ENCODE results near the gene ADAMTS20. TPM values are rescaled to one million over a fixed set of nuclear protein-coding genes. Genes with fewer than 3 reads are reported as not detected.

ADAMTS20 gene
- total RNA-seq, 4 donors from 2014 or later = not detected

GRCh38 chr12:43407816-43408645 is 144.0 kb downstream of the ADAMTS20 start:
- no peaks in the 10 kb centered on the region for H3K27me3 ChIP-seq
- DNase-seq = no peak

DNA sequence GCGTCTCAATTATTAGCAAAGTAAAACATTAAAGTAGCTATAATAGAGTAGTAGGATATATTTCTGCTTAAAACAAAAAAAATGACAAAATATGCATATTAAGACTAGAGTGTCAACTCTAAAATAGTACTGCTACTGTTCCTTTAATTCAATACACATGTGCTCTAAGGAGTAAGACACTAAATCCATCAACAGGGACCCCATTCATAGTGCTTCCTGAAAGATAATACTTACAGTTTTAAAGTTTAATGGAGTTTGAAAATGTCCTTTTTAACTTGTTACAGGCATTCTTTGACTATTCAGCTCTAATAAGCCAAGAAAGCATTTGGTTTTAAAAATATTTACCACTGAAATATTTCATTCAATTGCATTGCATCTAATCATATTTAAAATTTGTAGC is 145.2 kb downstream of the ADAMTS20 start:
- DNase-seq = no peak
- H3K4me1 ChIP-seq = no peaks in the 10 kb centered on the region
- H3K9me3 ChIP-seq = no peaks in the 10 kb centered on the region

More at GRCh38 chr12:43407816-43408645, 144.0 kb downstream of the ADAMTS20 start:
- Histone ChIP-seq H3K27ac (no peak overlapping the region), H3K4me3 (no peak overlapping the region), H3K4me1 (no peaks in the 10 kb centered on the region), H3K9me3 (no peaks in the 10 kb centered on the region), H3K36me3 (no peaks in the 10 kb centered on the region)
- TF ChIP-seq, protein P1, sequence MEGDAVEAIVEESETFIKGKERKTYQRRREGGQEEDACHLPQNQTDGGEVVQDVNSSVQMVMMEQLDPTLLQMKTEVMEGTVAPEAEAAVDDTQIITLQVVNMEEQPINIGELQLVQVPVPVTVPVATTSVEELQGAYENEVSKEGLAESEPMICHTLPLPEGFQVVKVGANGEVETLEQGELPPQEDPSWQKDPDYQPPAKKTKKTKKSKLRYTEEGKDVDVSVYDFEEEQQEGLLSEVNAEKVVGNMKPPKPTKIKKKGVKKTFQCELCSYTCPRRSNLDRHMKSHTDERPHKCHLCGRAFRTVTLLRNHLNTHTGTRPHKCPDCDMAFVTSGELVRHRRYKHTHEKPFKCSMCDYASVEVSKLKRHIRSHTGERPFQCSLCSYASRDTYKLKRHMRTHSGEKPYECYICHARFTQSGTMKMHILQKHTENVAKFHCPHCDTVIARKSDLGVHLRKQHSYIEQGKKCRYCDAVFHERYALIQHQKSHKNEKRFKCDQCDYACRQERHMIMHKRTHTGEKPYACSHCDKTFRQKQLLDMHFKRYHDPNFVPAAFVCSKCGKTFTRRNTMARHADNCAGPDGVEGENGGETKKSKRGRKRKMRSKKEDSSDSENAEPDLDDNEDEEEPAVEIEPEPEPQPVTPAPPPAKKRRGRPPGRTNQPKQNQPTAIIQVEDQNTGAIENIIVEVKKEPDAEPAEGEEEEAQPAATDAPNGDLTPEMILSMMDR (IDR thresholded peaks at IDR 0.05) = no peak
- TF ChIP-seq POLR2A (IDR thresholded peaks at IDR 0.05) = no peak

GRCh38 chr12:43402436-43402835 is 149.6 kb downstream of the ADAMTS20 start:
- Histone ChIP-seq H3K27me3 (no peaks in the 10 kb centered on the region), H3K9me3 (no peaks in the 10 kb centered on the region), H3K4me1 (no peaks in the 10 kb centered on the region), H3K36me3 (no peaks in the 10 kb centered on the region), H3K4me3 (no peak overlapping the region), H3K27ac (no peak overlapping the region)
- TF ChIP-seq, protein P1 (IDR thresholded peaks at IDR 0.05) = no peak
- TF ChIP-seq POLR2A (IDR thresholded peaks at IDR 0.05) = no peak
- no peak for DNase-seq

More for the DNA sequence above, 145.2 kb downstream of the ADAMTS20 start:
- Histone ChIP-seq H3K27ac (no peak overlapping the region), H3K4me3 (no peak overlapping the region), H3K36me3 (no peaks in the 10 kb centered on the region), H3K27me3 (no peaks in the 10 kb centered on the region)
- no peak for TF ChIP-seq POLR2A (IDR thresholded peaks at IDR 0.05)
- TF ChIP-seq, protein P1 (IDR thresholded peaks at IDR 0.05) = no peak

DNA sequence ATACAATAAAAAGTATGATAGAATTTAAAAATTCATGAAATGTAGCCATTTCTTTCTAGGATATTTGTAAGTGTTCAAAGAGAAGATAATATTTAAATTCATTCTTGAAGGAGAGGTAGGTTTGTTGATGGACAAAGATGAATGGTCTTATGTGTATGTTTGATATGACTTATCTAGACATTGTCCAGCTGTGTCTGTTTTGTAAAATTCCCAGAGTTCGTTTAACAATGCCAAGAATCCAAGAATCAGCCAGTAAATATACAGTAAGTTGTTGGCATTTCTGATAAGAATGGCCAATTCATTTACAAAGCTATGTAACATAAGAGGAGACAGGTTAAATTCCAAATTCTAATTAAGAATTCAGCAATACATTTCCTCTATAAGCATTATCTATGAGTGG is 150.9 kb downstream of the ADAMTS20 start:
- no peaks in the 10 kb centered on the region for H3K4me1 ChIP-seq
- DNase-seq = no peak
- H3K27ac ChIP-seq = no peak overlapping the region
- no peaks in the 10 kb centered on the region for H3K36me3 ChIP-seq
- TF ChIP-seq POLR2A (IDR thresholded peaks at IDR 0.05) = no peak
- TF ChIP-seq, protein P1 (IDR thresholded peaks at IDR 0.05) = no peak
- no peaks in the 10 kb centered on the region for H3K27me3 ChIP-seq
- H3K9me3 ChIP-seq = no peaks in the 10 kb centered on the region
- H3K4me3 ChIP-seq = no peak overlapping the region

DNA sequence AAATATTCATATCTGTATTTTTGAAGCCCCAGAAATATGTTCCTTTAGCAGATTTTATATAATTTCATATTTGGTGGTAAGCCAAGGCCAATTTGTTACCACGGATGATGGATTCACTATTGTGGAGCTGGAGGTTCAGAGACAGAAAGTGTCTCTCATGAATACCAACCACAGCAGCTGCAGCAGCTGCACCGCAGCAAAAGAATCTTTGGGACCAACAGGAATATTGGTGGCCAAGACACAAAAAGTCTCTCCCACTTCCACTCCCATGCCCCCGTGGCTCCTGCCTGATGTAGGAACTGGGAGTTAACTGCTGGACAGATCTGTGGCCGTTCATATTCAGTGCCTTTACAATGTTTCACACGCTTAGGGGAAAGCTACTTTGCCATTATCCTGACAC is 155.3 kb downstream of the ADAMTS20 start:
- Histone ChIP-seq H3K27me3 (no peaks in the 10 kb centered on the region), H3K36me3 (no peaks in the 10 kb centered on the region), H3K27ac (no peak overlapping the region), H3K4me1 (no peaks in the 10 kb centered on the region), H3K9me3 (no peaks in the 10 kb centered on the region), H3K4me3 (no peak overlapping the region)
- TF ChIP-seq POLR2A (IDR thresholded peaks at IDR 0.05) = no peak
- TF ChIP-seq, protein P1 (IDR thresholded peaks at IDR 0.05) = no peak
- DNase-seq = no peak

Data from Peyer's patch (tissue), 4 donors.